ENCODE data around the gene RBM44. TPM values are rescaled to one million over a fixed set of nuclear protein-coding genes. Genes with fewer than 3 reads are reported as not detected.

Gene RBM44
- total and polyA plus RNA-seq, 2 experiments from 2014 or later: 0.11 TPM; not detected in 1

DNA sequence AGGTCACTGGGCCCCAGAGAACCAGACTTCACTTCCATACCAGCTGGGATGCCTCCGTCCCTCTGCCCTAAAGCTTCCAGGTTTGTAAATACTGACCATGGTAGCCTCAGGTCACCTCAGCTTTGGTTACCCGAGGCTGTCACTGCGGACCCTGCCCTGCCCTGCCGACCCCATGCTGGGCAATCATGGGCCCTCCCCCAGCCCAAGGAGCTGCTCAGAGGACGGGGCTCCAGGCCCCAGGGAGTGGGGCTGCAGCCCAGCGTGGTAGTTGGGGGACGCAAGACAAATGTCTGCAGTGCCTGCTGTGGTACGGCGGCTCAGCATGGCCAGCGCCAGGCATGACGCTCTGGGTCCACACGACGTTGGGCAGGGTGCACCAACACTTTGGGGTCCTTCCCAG, 86.1 kb downstream of the RBM44 start:
- DNase-seq: no peak
- Histone ChIP-seq H3K27ac (no peak overlapping the region), H3K9me2 (ENCODE audit: insufficient read depth) (no peaks in the 10 kb centered on the region), H3K4me2 (ENCODE audit: unreplicated experiment) (no peak overlapping the region), H3K36me3 (ENCODE audit: low read depth) (no peaks in the 10 kb centered on the region), H4K20me1 (ENCODE audit: insufficient read depth) (no peaks in the 10 kb centered on the region), H3K4me1 (ENCODE audit: insufficient read depth) (peaks cover 9% of the 10 kb centered on the region), H3K27me3 (replicated peaks; ENCODE audit: insufficient read depth) (no peaks in the 10 kb centered on the region), H3F3A (ENCODE audit: insufficient read depth) (no peaks in the 10 kb centered on the region), H2AFZ (no peak overlapping the region), H3K9ac (no peak overlapping the region), H3K9me3 (ENCODE audit: low read depth) (no peaks in the 10 kb centered on the region), H3K4me3 (no peak overlapping the region), H3K79me2 (ENCODE audit: insufficient read depth) (no peaks in the 10 kb centered on the region)
- TF ChIP-seq EZH2 (IDR thresholded peaks at IDR 0.05; ENCODE audit: insufficient read depth, poor library complexity, severe bottlenecking): no peak
- TF ChIP-seq EZH2phosphoT487 (IDR thresholded peaks at IDR 0.05; ENCODE audit: insufficient read depth, low read depth): no peak
- in situ Hi-C loops (cut with MboI): no loop called here
- 68 to 71% methylated on average over 13 of the region's 13 CpGs for WGBS, 2 experiments (ENCODE audit: low coverage in 1 of 2, low lambda C conversion rate in 2 of 2, missing lambda C conversion rate in 2 of 2)

DNA sequence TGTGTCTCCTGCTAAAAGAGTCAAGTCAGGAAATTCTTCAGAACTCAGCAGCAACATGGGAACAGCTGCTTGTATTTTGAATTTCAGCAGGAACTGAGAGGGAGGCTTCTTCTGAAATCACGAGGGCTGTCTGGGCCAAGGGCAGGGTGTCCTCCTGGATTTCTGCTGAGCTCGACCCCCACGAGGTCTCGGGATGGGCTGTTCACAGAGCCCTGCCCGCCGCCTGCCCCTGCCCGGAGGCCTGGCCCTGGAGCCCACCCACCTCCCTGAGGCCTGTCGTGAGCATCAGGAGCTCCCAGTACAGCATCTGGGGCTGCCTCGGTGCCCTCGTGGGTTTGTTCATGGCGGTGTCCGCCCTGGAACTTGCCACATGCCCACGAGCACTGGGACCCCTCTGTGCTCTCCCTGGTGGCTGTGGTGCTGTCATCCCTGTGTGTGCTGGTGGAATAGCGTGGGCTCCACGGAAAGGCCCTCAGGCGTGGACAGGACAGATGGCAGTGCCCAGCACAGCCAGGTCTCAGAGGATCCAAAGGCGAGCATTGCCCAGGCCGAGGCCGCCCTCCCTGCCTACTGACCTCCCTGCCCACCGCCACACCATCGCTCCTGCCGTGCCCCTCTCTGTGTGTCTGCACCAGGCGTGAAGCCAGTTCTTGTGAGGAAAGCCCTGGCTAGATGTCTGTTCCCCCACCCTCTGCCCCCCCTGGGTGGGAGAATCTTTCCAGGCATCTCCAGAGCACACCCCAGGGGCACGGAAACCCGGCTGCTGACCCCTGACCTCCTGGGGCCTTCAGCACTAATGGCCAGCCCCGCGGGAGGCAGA, 86.7 kb downstream of the RBM44 start:
- WGBS, 2 experiments (ENCODE audit: low coverage in 1 of 2, low lambda C conversion rate in 2 of 2, missing lambda C conversion rate in 2 of 2): 84 to 85% methylated on average over 25 to 26 of the region's 27 CpGs
- in situ Hi-C loops (cut with MboI): no loop called here
- Histone ChIP-seq H4K20me1 (ENCODE audit: insufficient read depth) (no peaks in the 10 kb centered on the region), H3K9ac (no peak overlapping the region), H3F3A (ENCODE audit: insufficient read depth) (no peaks in the 10 kb centered on the region), H3K9me3 (ENCODE audit: low read depth) (no peaks in the 10 kb centered on the region), H3K79me2 (ENCODE audit: insufficient read depth) (no peaks in the 10 kb centered on the region), H3K9me2 (ENCODE audit: insufficient read depth) (no peaks in the 10 kb centered on the region), H3K4me2 (ENCODE audit: unreplicated experiment) (no peak overlapping the region), H3K4me3 (no peak overlapping the region), H2AFZ (no peak overlapping the region), H3K27me3 (replicated peaks; ENCODE audit: insufficient read depth) (no peaks in the 10 kb centered on the region), H3K4me1 (ENCODE audit: insufficient read depth) (peaks cover 9% of the 10 kb centered on the region), H3K27ac (no peak overlapping the region), H3K36me3 (ENCODE audit: low read depth) (no peaks in the 10 kb centered on the region)
- TF ChIP-seq EZH2 (IDR thresholded peaks at IDR 0.05; ENCODE audit: insufficient read depth, poor library complexity, severe bottlenecking): no peak
- no peak for TF ChIP-seq EZH2phosphoT487 (IDR thresholded peaks at IDR 0.05; ENCODE audit: insufficient read depth, low read depth)
- DNase-seq: no peak

DNA sequence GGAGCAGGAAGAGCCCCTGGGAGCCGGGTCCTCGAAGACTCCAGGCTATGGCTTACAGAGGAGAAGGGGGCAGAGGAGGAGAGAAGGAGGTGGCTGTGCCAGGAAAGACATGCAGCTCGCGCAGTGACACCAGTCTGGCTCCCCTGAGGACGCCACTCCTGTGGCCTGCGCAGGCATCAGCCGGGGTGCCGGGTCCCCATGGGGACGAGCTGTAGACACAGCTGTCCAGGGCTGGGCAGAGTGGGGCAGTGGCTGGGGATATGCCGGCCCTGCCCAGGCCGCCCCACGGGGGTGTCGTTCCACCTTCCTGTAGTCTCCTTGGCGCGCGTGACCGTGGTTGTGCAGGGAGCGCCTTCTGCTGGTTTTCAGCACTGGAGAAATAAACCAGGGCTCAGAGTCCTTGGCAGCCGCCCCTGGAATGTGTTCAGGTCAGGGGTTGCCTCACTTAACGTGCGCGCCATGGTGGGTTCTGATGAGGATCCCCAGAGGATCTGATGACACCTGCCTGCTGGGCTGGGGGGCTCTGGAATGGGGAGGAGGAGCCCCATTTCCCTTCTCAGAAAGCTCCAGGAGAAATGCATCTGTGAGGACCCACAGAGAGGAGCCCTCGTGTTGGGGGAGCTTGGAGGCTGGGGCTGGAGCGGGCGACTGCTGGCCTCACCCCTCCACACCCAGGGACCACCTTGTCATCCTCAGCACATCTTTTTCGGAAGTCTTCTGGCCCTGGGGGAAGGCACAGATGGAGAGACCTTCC, 87.5 kb downstream of the RBM44 start:
- H3F3A ChIP-seq (ENCODE audit: insufficient read depth): no peaks in the 10 kb centered on the region
- DNase-seq: no peak
- H3K4me3 ChIP-seq: no peak overlapping the region
- no peak for TF ChIP-seq EZH2 (IDR thresholded peaks at IDR 0.05; ENCODE audit: insufficient read depth, poor library complexity, severe bottlenecking)
- TF ChIP-seq EZH2phosphoT487 (IDR thresholded peaks at IDR 0.05; ENCODE audit: insufficient read depth, low read depth): no peak
- no peak overlapping the region for H3K27ac ChIP-seq
- no peaks in the 10 kb centered on the region for H3K27me3 ChIP-seq (replicated peaks; ENCODE audit: insufficient read depth)
- in situ Hi-C loops (cut with MboI): no loop called here
- H2AFZ ChIP-seq: no peak overlapping the region
- no peak overlapping the region for H3K4me2 ChIP-seq (ENCODE audit: unreplicated experiment)
- H3K4me1 ChIP-seq (ENCODE audit: insufficient read depth): peaks cover 9% of the 10 kb centered on the region
- H3K36me3 ChIP-seq (ENCODE audit: low read depth): no peaks in the 10 kb centered on the region
- 89 to 90% methylated on average over 26 of the region's 26 CpGs for WGBS, 2 experiments (ENCODE audit: low coverage in 1 of 2, low lambda C conversion rate in 2 of 2, missing lambda C conversion rate in 2 of 2)
- no peaks in the 10 kb centered on the region for H3K9me3 ChIP-seq (ENCODE audit: low read depth)
- no peaks in the 10 kb centered on the region for H4K20me1 ChIP-seq (ENCODE audit: insufficient read depth)
- no peaks in the 10 kb centered on the region for H3K9me2 ChIP-seq (ENCODE audit: insufficient read depth)
- H3K79me2 ChIP-seq (ENCODE audit: insufficient read depth): no peaks in the 10 kb centered on the region
- H3K9ac ChIP-seq: no peak overlapping the region

DNA sequence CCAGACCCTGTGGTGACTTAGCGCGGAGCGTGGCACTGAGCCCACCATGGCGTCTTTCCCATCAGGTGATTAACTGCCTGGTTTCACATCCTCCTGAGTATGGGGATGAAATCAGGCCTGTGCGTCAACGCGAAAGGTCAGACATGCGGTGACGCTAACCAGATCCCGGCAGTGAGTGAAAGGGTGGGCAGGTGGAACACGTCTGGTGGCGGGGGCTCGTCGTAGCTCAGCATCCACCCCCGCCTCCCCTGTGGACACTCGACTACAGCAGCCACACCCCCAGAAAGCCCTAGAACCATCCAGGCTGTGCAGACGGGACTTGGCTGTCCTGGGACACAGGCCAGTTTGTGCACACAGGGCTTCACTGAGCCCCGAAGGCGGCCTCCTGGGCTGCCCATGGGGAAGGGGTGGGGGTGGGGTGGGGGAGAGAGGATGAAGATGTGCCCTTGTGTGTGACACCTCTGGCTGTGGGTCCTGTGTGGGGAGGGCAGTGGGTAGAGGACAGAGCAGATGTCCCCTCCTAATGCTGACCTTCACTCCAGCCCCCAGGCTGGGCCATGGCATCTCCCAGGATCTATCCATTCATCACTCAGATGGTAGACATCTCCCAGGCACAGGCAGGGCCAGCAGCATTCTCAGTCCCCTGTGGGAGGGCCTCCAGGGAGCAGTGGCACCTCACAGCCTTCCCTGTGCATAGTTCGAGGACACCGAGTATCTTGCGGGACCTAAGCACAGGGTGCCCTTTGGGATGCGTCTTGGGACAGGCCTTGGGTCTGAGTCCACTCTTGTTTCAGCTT, 88.3 kb downstream of the RBM44 start:
- peaks cover 9% of the 10 kb centered on the region for H3K4me1 ChIP-seq (ENCODE audit: insufficient read depth)
- H3F3A ChIP-seq (ENCODE audit: insufficient read depth): no peaks in the 10 kb centered on the region
- no peak for TF ChIP-seq EZH2 (IDR thresholded peaks at IDR 0.05; ENCODE audit: insufficient read depth, poor library complexity, severe bottlenecking)
- TF ChIP-seq EZH2phosphoT487 (IDR thresholded peaks at IDR 0.05; ENCODE audit: insufficient read depth, low read depth): no peak
- H3K36me3 ChIP-seq (ENCODE audit: low read depth): no peaks in the 10 kb centered on the region
- H3K9me2 ChIP-seq (ENCODE audit: insufficient read depth): no peaks in the 10 kb centered on the region
- H3K4me3 ChIP-seq: no peak overlapping the region
- in situ Hi-C loops (cut with MboI): no loop called here
- no peak overlapping the region for H3K4me2 ChIP-seq (ENCODE audit: unreplicated experiment)
- WGBS, 2 experiments (ENCODE audit: low coverage in 1 of 2, low lambda C conversion rate in 2 of 2, missing lambda C conversion rate in 2 of 2): 77 to 84% methylated on average over 21 to 23 of the region's 23 CpGs
- H3K27me3 ChIP-seq (replicated peaks; ENCODE audit: insufficient read depth): no peaks in the 10 kb centered on the region
- no peak for DNase-seq
- H2AFZ ChIP-seq: no peak overlapping the region
- no peaks in the 10 kb centered on the region for H3K9me3 ChIP-seq (ENCODE audit: low read depth)
- no peaks in the 10 kb centered on the region for H4K20me1 ChIP-seq (ENCODE audit: insufficient read depth)
- no peak overlapping the region for H3K27ac ChIP-seq
- H3K9ac ChIP-seq: no peak overlapping the region
- no peaks in the 10 kb centered on the region for H3K79me2 ChIP-seq (ENCODE audit: insufficient read depth)
